GM23248 (cell line): ENCODE measurements around the gene POLR1A. TPM values are rescaled to one million over a fixed set of nuclear protein-coding genes. Genes with fewer than 3 reads are reported as not detected.

Source experiments
- DNase-seq: peaks from one replicate; pipeline ENCODE4 v3.0.0-alpha.2; 2015
- H2AFZ ChIP-seq: fragments of 200-600 bp; sonication (generic); 2 replicates; pipeline ENCODE4 v1.6.1; 2016; ENCODE audit warnings: antibody characterized with exemption
- H3F3A ChIP-seq: fragments of 200-600 bp; sonication (generic); 2 replicates; pipeline ENCODE4 v1.6.1; 2016; ENCODE audit warnings: mild to moderate bottlenecking, antibody characterized with exemption, mixed run types; ENCODE audit not compliant: insufficient read depth
- H3K27ac ChIP-seq: fragments of 200-600 bp; sonication (generic); 2 replicates; pipeline ENCODE4 v1.5.1; 2016; ENCODE audit warnings: mild to moderate bottlenecking
- H3K27me3 ChIP-seq: fragments of 200-600 bp; sonication (generic); replicated peaks from 2 replicates; pipeline ENCODE4 v1.6.1; 2016; ENCODE audit warnings: mild to moderate bottlenecking; ENCODE audit not compliant: insufficient read depth
- H3K36me3 ChIP-seq: fragments of 200-600 bp; sonication (generic); 2 replicates; pipeline ENCODE4 v1.6.1; 2016; ENCODE audit warnings: low read depth, mild to moderate bottlenecking
- H3K4me1 ChIP-seq: fragments of 200-600 bp; sonication (generic); 2 replicates; pipeline ENCODE4 v1.6.1; 2016; ENCODE audit warnings: mild to moderate bottlenecking; ENCODE audit not compliant: insufficient read depth
- H3K4me2 ChIP-seq: fragments of 200-600 bp; sonication (generic); one replicate; pipeline ENCODE4 v1.6.1; 2016; ENCODE audit warnings: mild to moderate bottlenecking; ENCODE audit not compliant: unreplicated experiment
- H3K4me3 ChIP-seq: fragments of 200-600 bp; sonication (generic); 2 replicates; pipeline ENCODE4 v1.5.1; 2016; ENCODE audit warnings: mild to moderate bottlenecking
- H3K79me2 ChIP-seq: fragments of 200-600 bp; sonication (generic); 2 replicates; pipeline ENCODE4 v1.6.1; 2016; ENCODE audit warnings: mild to moderate bottlenecking; ENCODE audit not compliant: insufficient read depth
- H3K9ac ChIP-seq: fragments of 200-600 bp; sonication (generic); 2 replicates; pipeline ENCODE4 v1.6.1; 2016; ENCODE audit warnings: mild to moderate bottlenecking
- H3K9me2 ChIP-seq: fragments of 200-600 bp; sonication (generic); 2 replicates; pipeline ENCODE4 v1.6.1; 2016; ENCODE audit warnings: mixed run types, mild to moderate bottlenecking, moderate library complexity; ENCODE audit not compliant: insufficient read depth
- H3K9me3 ChIP-seq: fragments of 200-600 bp; sonication (generic); one replicate; pipeline ENCODE4 v1.6.1; 2017; ENCODE audit warnings: low read depth
- H4K20me1 ChIP-seq: fragments of 200-600 bp; sonication (generic); 2 replicates; pipeline ENCODE4 v1.6.0; 2016; ENCODE audit not compliant: insufficient read depth
- EZH2 ChIP-seq: fragments of 200-600 bp; sonication (generic); IDR thresholded peaks from 2 replicates; pipeline ENCODE4 v1.6.1; 2018; ENCODE audit warnings: antibody characterized with exemption, mild to moderate bottlenecking; ENCODE audit not compliant: insufficient read depth, poor library complexity, severe bottlenecking
- EZH2phosphoT487 ChIP-seq: fragments of 200-600 bp; sonication (generic); IDR thresholded peaks from 2 replicates; pipeline ENCODE4 v1.6.1; 2018; ENCODE audit warnings: antibody characterized with exemption, moderate library complexity, mild to moderate bottlenecking, low read depth; ENCODE audit not compliant: insufficient read depth
- WGBS, 2 experiments: methylation state at CpG; one replicate each; pipeline ENCODE4 v1.1.6; 2015 to 2017; ENCODE audit warnings: low lambda C conversion rate in 2 of 2, low coverage in 1 of 2; ENCODE audit errors: missing lambda C conversion rate in 2 of 2; 5-methylcytosine and 5-hydroxymethylcytosine counted together
- in situ Hi-C: fragments of 300-500 bp; cut with MboI; formaldehyde crosslinking; loops from 2 replicates; pipeline ENCODE4 v1.15.0; 2020
- polyA plus RNA-seq: library from polyadenylated mRNA; unstranded; fragments of >200 nt; fragmentation: Nextera tagmentation; extraction: Ambion mirVana; gene quantifications from 2 replicates; pipeline ENCODE4 v1.2.1, GENCODE V29; 2016
- total RNA-seq: library from RNA; depleted of rRNA; stranded (reverse); fragments of >200 nt; shearing (Covaris generic); gene quantifications from 2 replicates; pipeline ENCODE4 v1.2.3, GENCODE V29; 2014

Gene POLR1A
- total and polyA plus RNA-seq, 2 experiments from 2014 or later, result 8.9 to 13.0 TPM

DNA sequence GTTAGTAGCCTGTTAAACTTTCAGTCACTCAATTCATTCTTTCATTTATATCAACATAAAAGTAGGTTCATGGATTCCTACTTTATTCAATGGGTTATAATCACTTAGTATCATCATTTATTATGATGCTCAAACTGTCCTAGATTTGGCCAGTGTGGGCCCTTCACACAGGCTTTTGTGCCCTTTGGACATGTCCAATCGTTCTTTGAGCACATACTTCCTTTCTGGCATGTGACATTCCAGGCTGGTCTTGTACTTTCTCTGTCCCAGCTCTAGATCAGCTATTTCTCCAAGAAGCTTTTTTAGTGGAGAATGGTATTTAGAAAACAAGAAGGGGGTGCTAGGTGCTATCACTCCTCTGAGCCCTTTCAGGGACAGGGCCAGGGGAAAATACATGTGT, 11.5 kb downstream of the POLR1A start:
- 92 to 100% methylated on average over 1 of the region's 1 CpG for WGBS, 2 experiments
- no peaks in the 10 kb centered on the region for H3K9me2 ChIP-seq

GRCh38 chr2:86087936-86088850, 17.5 kb downstream of the POLR1A start:
- 77 to 81% methylated on average over 14 of the region's 14 CpGs for WGBS, 2 experiments
- in situ Hi-C loops, result loop anchor here (25.0 kb wide), 1 partner anchor 451 kb away; no protein-coding TSS in a partner anchor
- no peak for DNase-seq
- no peaks in the 10 kb centered on the region for H4K20me1 ChIP-seq
- no peaks in the 10 kb centered on the region for H3F3A ChIP-seq
- H3K27me3 ChIP-seq, result no peaks in the 10 kb centered on the region
- no peak overlapping the region for H3K9ac ChIP-seq
- no peaks in the 10 kb centered on the region for H3K9me3 ChIP-seq
- H3K4me1 ChIP-seq, result no peaks in the 10 kb centered on the region
- H3K27ac ChIP-seq, result no peak overlapping the region
- peaks cover 32% of the 10 kb centered on the region for H3K36me3 ChIP-seq
- no peak overlapping the region for H3K4me3 ChIP-seq
- TF ChIP-seq EZH2phosphoT487, result no peak
- no peak for TF ChIP-seq EZH2
- no peaks in the 10 kb centered on the region for H3K9me2 ChIP-seq
- no peaks in the 10 kb centered on the region; the same call in 1 of the 2 replicates for H3K79me2 ChIP-seq
- no peak overlapping the region for H3K4me2 ChIP-seq
- no peak overlapping the region for H2AFZ ChIP-seq

More for the DNA sequence above, 11.5 kb downstream of the POLR1A start:
- no peak overlapping the region for H3K4me3 ChIP-seq
- H3K9ac ChIP-seq, result no peak overlapping the region
- no peak overlapping the region for H2AFZ ChIP-seq
- H3K9me3 ChIP-seq, result no peaks in the 10 kb centered on the region
- in situ Hi-C loops, result loop anchor here (25.0 kb wide), 1 partner anchor 457 kb away; no protein-coding TSS in a partner anchor
- H3K36me3 ChIP-seq, result peaks cover 34% of the 10 kb centered on the region
- DNase-seq, result no peak
- H3F3A ChIP-seq, result no peaks in the 10 kb centered on the region
- no peaks in the 10 kb centered on the region for H3K27me3 ChIP-seq
- no peak overlapping the region for H3K4me2 ChIP-seq
- no peak for TF ChIP-seq EZH2phosphoT487
- peaks cover 56% of the 10 kb centered on the region for H3K79me2 ChIP-seq
- H4K20me1 ChIP-seq, result no peaks in the 10 kb centered on the region
- H3K4me1 ChIP-seq, result no peaks in the 10 kb centered on the region
- H3K27ac ChIP-seq, result no peak overlapping the region

GRCh38 chr2:86082756-86083155, 22.9 kb downstream of the POLR1A start:
- Histone ChIP-seq H3K27me3 (no peaks in the 10 kb centered on the region), H3K27ac (no peak overlapping the region), H3K4me3 (no peak overlapping the region), H3K79me2 (no peaks in the 10 kb centered on the region), H3F3A (peaks cover 19% of the 10 kb centered on the region; the same call in 1 of the 2 replicates), H3K9ac (no peak overlapping the region), H3K36me3 (peaks cover 28% of the 10 kb centered on the region; the same call in 1 of the 2 replicates), H3K4me2 (no peak overlapping the region), H2AFZ (no peak overlapping the region), H3K4me1 (no peaks in the 10 kb centered on the region; the same call in 1 of the 2 replicates), H3K9me2 (no peaks in the 10 kb centered on the region), H3K9me3 (no peaks in the 10 kb centered on the region), H4K20me1 (no peaks in the 10 kb centered on the region)
- no peak for DNase-seq
- TF ChIP-seq EZH2, result no peak
- no peak for TF ChIP-seq EZH2phosphoT487
- WGBS, 2 experiments, result 74 to 77% methylated on average over 5 of the region's 5 CpGs
- in situ Hi-C loops, result loop anchor here (5.0 to 25.0 kb wide), 2 partner anchors 255 to 445 kb away; no protein-coding TSS in a partner anchor

DNA sequence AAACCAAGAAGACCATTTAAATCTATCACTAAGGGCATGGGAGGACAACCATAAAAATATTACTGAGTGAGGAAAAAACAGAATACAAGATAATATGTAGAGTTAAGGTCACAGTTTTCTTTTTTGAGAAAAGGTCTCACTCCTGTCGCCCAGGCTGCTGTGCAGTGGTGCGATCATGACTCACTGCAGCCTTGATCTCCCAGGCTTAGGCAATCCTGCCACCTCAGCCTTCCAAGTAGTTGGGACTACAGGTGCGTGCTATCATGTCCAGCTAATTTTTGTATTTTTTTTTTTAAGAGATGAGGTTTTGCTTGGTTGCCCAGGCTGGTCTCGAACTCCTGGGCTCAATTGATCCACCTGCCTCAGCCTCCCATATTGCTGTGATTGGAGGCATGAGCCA, 24.0 kb downstream of the POLR1A start:
- Histone ChIP-seq H3K4me3 (no peak overlapping the region), H4K20me1 (no peaks in the 10 kb centered on the region), H3K4me2 (no peak overlapping the region), H3K36me3 (peaks cover 20% of the 10 kb centered on the region; the same call in 1 of the 2 replicates), H3K9ac (no peak overlapping the region), H3K27ac (no peak overlapping the region), H3K9me2 (no peaks in the 10 kb centered on the region), H3K9me3 (no peaks in the 10 kb centered on the region), H3K79me2 (no peaks in the 10 kb centered on the region), H2AFZ (no peak overlapping the region), H3F3A (peaks cover 19% of the 10 kb centered on the region; the same call in 1 of the 2 replicates), H3K27me3 (no peaks in the 10 kb centered on the region), H3K4me1 (no peaks in the 10 kb centered on the region; the same call in 1 of the 2 replicates)
- TF ChIP-seq EZH2phosphoT487 (no peak), EZH2 (no peak)
- WGBS, 2 experiments, result 93 to 94% methylated on average over 4 of the region's 4 CpGs
- in situ Hi-C loops, result loop anchor here (5.0 to 25.0 kb wide), 2 partner anchors 254 to 444 kb away; no protein-coding TSS in a partner anchor
- no peak for DNase-seq
